ENCODE data around the gene NCKAP1. TPM values are rescaled to one million over a fixed set of nuclear protein-coding genes. Genes with fewer than 3 reads are reported as not detected.

Gene NCKAP1
- polyA plus RNA-seq, 1 of the 3 experiments (the other 2 are of a cell fraction) = 64.0 TPM

DNA sequence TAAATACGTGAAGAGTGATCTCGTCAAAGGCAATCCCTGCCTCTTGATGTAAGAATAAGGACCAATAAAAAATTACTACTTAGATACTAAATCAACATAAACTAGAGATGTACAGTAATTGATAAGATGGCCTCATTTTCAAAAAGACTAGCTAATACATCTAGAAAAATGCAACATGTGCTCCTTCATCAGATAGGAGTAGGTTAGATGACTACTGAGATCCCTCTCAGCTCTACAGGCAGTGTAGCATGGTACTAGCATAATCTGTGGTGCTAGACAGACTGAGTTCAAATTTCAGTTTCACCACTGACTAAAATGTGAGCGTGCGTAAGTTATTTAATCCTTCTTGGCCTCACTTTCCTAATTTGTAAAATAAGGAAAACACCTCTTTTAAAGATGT lies 89.2 kb downstream of the NCKAP1 start:
- H3K4me3 ChIP-seq (ENCODE audit: low read depth in 2 of 2, low read length in 1 of 2) = no peak overlapping the region
- H3K9ac ChIP-seq = no peak overlapping the region
- DNase-seq = no peak
- H3K9me3 ChIP-seq = no peaks in the 10 kb centered on the region
- no peaks in the 10 kb centered on the region for H4K20me1 ChIP-seq (ENCODE audit: insufficient read depth)
- WGBS (ENCODE audit: low lambda C conversion rate) = 94% methylated on average over 4 of the region's 4 CpGs
- no peak overlapping the region for H3K27ac ChIP-seq (ENCODE audit: low read depth in 2 of 2, low read length in 1 of 2)
- H3F3A ChIP-seq (replicated peaks; ENCODE audit: insufficient read depth) = peaks cover 21% of the 10 kb centered on the region
- peaks cover 8 to 28% of the 10 kb centered on the region in 2 experiments for H3K4me1 ChIP-seq (ENCODE audit: control insufficient read depth in 1 of 2, insufficient read depth in 2 of 2, low read depth in 1 of 2, low read length in 1 of 2)
- H3K36me3 ChIP-seq (replicated peaks in 1 of 2; ENCODE audit: control insufficient read depth in 1 of 2, insufficient read depth in 2 of 2, low read length in 1 of 2) = peaks cover 30 to 62% of the 10 kb centered on the region in 2 experiments
- H3K27me3 ChIP-seq (ENCODE audit: insufficient read depth) = no peaks in the 10 kb centered on the region
- H3K4me2 ChIP-seq = no peak overlapping the region
- H3K9me2 ChIP-seq = no peaks in the 10 kb centered on the region
- TF ChIP-seq SMC3 (IDR thresholded peaks at IDR 0.05; ENCODE audit: low read depth, low read length) (no peak), MEF2A (IDR thresholded peaks at IDR 0.05; ENCODE audit: borderline replicate concordance, low read depth) (no peak), JUND (IDR thresholded peaks at IDR 0.05) (no peak), FOSL2 (IDR thresholded peaks at IDR 0.05; ENCODE audit: borderline replicate concordance, low read depth) (no peak), RFX5 (IDR thresholded peaks at IDR 0.05; ENCODE audit: low read length) (no peak), RAD21 (IDR thresholded peaks at IDR 0.05; ENCODE audit: low read length) (no peak), TEAD4 (IDR thresholded peaks at IDR 0.05; ENCODE audit: borderline replicate concordance, insufficient read depth) (no peak), MXI1 (IDR thresholded peaks at IDR 0.05; ENCODE audit: low read depth, low read length) (no peak), FOXJ3 (CRISPR knock-in tag; IDR thresholded peaks at IDR 0.05) (no peak), NRF1 (IDR thresholded peaks at IDR 0.05; ENCODE audit: low read depth, low read length) (no peak), SIN3A (IDR thresholded peaks at IDR 0.05; ENCODE audit: borderline replicate concordance, low read depth, low read length) (no peak), TAF1 (IDR thresholded peaks at IDR 0.05; ENCODE audit: borderline replicate concordance, low read depth, low read length) (no peak), NFIC (IDR thresholded peaks at IDR 0.05; ENCODE audit: borderline replicate concordance) (no peak), YY1 (IDR thresholded peaks at IDR 0.05; ENCODE audit: low read depth) (no peak)
- TF ChIP-seq, protein P1, sequence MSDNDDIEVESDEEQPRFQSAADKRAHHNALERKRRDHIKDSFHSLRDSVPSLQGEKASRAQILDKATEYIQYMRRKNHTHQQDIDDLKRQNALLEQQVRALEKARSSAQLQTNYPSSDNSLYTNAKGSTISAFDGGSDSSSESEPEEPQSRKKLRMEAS (IDR thresholded peaks at IDR 0.05; ENCODE audit: low read depth) = no peak
- TF ChIP-seq, protein P2, sequence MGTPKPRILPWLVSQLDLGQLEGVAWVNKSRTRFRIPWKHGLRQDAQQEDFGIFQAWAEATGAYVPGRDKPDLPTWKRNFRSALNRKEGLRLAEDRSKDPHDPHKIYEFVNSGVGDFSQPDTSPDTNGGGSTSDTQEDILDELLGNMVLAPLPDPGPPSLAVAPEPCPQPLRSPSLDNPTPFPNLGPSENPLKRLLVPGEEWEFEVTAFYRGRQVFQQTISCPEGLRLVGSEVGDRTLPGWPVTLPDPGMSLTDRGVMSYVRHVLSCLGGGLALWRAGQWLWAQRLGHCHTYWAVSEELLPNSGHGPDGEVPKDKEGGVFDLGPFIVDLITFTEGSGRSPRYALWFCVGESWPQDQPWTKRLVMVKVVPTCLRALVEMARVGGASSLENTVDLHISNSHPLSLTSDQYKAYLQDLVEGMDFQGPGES (IDR thresholded peaks at IDR 0.05; ENCODE audit: low read depth, low read length) = no peak
- POLR2A ChIA-PET = no interaction called here
- CTCF ChIA-PET = interaction anchor here (1.1 to 1.8 kb wide), 3 partner anchors 31 to 164 kb away, joined by 3 to 7 read pairs (median 6); no protein-coding TSS in a partner anchor
- no peak overlapping the region for H2AFZ ChIP-seq (ENCODE audit: low read depth)
- H3K79me2 ChIP-seq (ENCODE audit: insufficient read depth) = no peaks in the 10 kb centered on the region; the same call in 1 of the 2 replicates

DNA sequence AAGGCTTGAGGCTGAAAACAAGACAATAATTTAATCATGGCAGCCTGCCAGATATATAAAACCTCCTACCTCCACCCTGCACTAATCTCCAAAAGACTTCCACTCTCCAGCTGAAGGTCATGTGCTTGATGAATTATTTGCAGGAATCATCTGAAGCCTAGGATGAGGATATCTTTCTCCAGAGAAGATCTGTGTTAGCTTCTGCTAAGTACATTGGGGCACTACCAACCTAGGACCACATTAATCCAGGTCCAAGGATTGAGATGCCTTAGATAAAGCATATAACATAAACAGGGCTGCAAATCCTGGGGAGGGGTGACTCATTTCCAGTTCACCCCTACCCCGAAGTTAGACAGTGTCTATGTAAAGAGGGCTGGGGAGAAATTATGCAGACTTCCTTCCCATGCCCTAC lies 91.3 kb downstream of the NCKAP1 start:
- TF ChIP-seq MEF2A (IDR thresholded peaks at IDR 0.05; ENCODE audit: borderline replicate concordance, low read depth) (no peak), RXRA (IDR thresholded peaks at IDR 0.05; ENCODE audit: borderline replicate concordance, low read depth) (no peak), EP300 (IDR thresholded peaks at IDR 0.05; ENCODE audit: borderline replicate concordance in 1 of 2, low read depth in 1 of 2, low read length in 1 of 2) (peak in 1 of 2 experiments; percentile 42; a peak in 1 of 4 replicates), NFIC (IDR thresholded peaks at IDR 0.05; ENCODE audit: borderline replicate concordance) (no peak), JUND (IDR thresholded peaks at IDR 0.05) (no peak), FOXM1 (IDR thresholded peaks at IDR 0.05; ENCODE audit: low read depth) (no peak)
- TF ChIP-seq, protein P3, sequence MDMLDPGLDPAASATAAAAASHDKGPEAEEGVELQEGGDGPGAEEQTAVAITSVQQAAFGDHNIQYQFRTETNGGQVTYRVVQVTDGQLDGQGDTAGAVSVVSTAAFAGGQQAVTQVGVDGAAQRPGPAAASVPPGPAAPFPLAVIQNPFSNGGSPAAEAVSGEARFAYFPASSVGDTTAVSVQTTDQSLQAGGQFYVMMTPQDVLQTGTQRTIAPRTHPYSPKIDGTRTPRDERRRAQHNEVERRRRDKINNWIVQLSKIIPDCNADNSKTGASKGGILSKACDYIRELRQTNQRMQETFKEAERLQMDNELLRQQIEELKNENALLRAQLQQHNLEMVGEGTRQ (IDR thresholded peaks at IDR 0.05; ENCODE audit: borderline replicate concordance, low read depth, low read length) = no peak
- TF ChIP-seq, protein P4, sequence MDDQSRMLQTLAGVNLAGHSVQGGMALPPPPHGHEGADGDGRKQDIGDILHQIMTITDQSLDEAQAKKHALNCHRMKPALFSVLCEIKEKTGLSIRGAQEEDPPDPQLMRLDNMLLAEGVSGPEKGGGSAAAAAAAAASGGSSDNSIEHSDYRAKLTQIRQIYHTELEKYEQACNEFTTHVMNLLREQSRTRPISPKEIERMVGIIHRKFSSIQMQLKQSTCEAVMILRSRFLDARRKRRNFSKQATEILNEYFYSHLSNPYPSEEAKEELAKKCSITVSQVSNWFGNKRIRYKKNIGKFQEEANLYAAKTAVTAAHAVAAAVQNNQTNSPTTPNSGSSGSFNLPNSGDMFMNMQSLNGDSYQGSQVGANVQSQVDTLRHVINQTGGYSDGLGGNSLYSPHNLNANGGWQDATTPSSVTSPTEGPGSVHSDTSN (IDR thresholded peaks at IDR 0.05) = no peak
- Histone ChIP-seq H3K4me1 (ENCODE audit: control insufficient read depth in 1 of 2, insufficient read depth in 2 of 2, low read depth in 1 of 2, low read length in 1 of 2) (peaks cover 15 to 16% of the 10 kb centered on the region in 2 experiments), H2AFZ (ENCODE audit: low read depth) (no peak overlapping the region), H3K27ac (ENCODE audit: low read depth in 2 of 2, low read length in 1 of 2) (peak overlapping the region in 1 of 2 experiments; percentile 60; a peak in 2 of 4 replicates), H3K9me3 (no peaks in the 10 kb centered on the region), H3K4me3 (ENCODE audit: low read depth in 2 of 2, low read length in 1 of 2) (no peak overlapping the region), H3K9me2 (no peaks in the 10 kb centered on the region), H3K9ac (no peak overlapping the region), H3K27me3 (ENCODE audit: insufficient read depth) (no peaks in the 10 kb centered on the region), H3K4me2 (no peak overlapping the region), H4K20me1 (ENCODE audit: insufficient read depth) (no peaks in the 10 kb centered on the region), H3K79me2 (ENCODE audit: insufficient read depth) (no peaks in the 10 kb centered on the region; the same call in 1 of the 2 replicates), H3F3A (replicated peaks; ENCODE audit: insufficient read depth) (peaks cover 4% of the 10 kb centered on the region), H3K36me3 (replicated peaks in 1 of 2; ENCODE audit: control insufficient read depth in 1 of 2, insufficient read depth in 2 of 2, low read length in 1 of 2) (peaks cover 19 to 59% of the 10 kb centered on the region in 2 experiments)
- ChIA-PET CTCF (interaction anchor here (0.7 to 1.0 kb wide), 2 partner anchors 19 to 33 kb away, joined by 3 read pairs; no protein-coding TSS in a partner anchor), POLR2A (no interaction called here)
- WGBS (ENCODE audit: low lambda C conversion rate) = 73% methylated on average over 1 of the region's 1 CpG
- DNase-seq = peak; percentile 36

All from SK-N-SH (cell line).